ENCODE measurements around the gene CAMKMT.
"Not testable (repeated sequence)": the region's sequence is repeated elsewhere in the genome, so short reads cannot be mapped to it uniquely, and the experiment has no call there.

The CAMKMT gene

GRCh38 chr2:44505664-44506063, 143.9 kb downstream of the CAMKMT start:
- DNase-seq (ENCODE audit: low read depth in 2 of 2), result not testable (repeated sequence)

DNA sequence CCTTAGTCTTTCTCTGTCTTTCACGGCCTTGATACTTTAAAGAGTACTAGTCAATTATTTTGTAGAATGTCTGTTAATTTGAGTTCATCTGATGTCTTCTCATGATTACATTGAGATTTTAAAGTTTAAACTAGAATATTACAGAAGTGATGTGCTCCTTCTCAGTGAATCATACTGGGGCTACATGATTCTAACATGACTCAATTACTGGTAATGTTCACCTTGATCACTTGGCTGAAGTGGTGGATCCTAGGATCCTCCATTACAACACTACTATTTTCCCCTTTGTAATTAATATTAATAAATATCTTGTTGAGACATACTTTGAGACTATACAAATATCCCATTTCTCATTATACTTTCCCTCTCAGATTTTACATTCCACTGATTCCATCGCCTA, 148.5 kb downstream of the CAMKMT start:
- no peak for DNase-seq (ENCODE audit: low read depth in 2 of 2)

DNA sequence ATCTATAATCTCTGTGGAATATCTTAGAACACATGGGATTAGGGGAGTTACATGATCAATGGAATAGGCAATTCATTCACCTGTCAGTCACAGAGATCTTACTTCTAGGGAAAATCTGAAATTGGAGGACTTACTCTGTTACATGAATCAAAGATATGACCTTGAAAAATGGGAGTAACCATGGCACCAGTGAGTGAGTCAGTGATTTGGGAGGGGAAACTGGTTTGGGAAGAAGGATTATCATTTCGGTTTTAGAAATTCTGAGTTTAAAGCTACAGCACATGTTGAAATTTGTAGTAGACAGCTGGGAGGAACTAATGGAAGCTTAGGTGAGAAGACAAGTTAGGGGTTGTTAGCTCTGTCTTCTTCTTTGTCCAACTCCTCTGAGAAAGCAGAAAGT, 153.7 kb downstream of the CAMKMT start:
- no peak for DNase-seq (ENCODE audit: low read depth in 2 of 2)

DNA sequence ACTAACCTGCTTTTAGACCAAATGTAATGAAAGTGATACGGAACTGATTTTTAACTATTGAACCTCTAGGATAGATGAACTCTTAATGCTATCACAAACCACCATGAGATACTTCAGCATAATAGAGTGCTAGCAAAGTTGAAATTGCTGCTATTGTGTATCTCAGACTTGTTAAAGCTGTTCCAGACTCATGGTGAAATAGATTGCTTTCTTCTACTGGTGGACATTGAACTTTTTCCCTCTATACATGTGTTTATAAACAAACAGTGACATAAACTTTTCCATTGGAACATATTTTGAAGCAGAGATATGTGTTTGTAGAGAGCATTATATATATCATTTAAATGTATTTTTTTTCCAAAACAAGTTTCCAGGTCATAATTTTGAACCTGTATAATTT, 157.3 kb downstream of the CAMKMT start:
- DNase-seq (ENCODE audit: low read depth in 2 of 2), result no peak

- DNase-seq (ENCODE audit: low read depth in 2 of 2), result no peak
These were observed 161.1 kb downstream of the CAMKMT start for GRCh38 chr2:44522846-44523245.

DNA sequence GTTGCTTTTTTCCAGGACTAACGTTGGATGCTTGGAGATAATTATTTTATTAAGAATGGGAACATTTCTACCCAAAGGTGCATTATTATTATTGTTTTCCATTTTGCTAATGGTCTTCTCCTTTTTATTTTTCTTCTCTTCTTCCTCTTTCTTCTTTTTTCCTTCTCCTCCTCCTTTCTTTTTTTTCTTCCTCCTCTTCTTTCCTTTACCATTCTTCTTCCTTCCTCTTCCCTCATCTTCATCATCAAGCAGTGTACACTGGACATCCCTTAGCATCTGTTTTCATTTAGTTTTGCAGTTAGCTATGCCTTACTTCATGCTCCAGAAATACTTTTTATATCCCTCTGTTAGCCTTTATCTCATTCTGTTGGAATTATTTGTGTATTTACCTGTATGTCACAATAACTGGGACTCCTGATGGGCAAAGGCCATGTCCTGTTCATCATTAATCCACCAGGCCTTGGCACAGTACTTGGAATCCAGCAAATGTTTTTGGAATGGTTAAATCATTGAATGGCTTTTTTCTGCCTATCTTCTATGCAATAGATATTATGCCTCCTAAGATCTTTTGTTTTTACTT, 162.7 kb downstream of the CAMKMT start:
- DNase-seq (ENCODE audit: low read depth in 2 of 2), result no peak

- no peak for DNase-seq (ENCODE audit: low read depth in 2 of 2)
These were observed 164.6 kb downstream of the CAMKMT start for GRCh38 chr2:44526352-44526751.

DNA sequence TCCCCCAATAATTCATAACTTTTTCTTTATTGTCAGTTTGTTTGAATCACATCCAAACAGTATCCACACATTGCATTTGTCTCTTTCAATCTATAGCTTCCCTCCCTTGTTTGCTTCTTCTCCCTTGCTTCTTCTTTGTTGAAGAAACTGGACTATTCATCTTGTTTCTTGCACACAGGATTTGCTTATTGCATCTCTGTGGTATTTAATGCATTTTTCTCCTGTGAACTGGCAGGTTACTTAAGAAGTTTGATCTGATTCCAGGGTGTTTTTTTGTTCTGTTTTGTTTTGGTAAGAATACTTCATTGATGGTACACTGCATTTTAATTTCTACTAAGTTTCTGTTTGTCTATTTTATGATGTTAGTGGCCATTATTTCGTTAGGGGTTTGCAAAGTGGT, 166.8 kb downstream of the CAMKMT start:
- DNase-seq (ENCODE audit: low read depth in 2 of 2), result peak; percentile 54 to 62

DNA sequence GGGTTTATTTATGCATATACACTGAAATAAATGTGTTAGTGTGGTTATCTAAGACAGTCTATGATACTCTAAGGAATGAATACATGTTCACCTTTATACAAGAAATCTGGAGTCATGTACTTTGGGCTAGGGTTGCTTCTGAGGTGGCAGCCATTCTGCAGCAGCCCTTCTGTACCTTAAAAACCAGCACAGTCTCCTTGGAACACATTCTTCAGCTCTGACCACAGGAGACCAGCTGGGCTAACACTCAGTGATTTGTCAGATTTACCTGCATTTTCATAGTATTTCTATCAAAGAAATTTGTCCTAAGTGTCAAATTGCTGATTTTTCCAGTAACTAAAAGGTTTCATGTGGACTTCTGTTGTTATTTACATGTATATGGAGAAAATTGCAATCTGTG, 167.7 kb downstream of the CAMKMT start:
- DNase-seq (ENCODE audit: low read depth in 2 of 2), result no peak

DNA sequence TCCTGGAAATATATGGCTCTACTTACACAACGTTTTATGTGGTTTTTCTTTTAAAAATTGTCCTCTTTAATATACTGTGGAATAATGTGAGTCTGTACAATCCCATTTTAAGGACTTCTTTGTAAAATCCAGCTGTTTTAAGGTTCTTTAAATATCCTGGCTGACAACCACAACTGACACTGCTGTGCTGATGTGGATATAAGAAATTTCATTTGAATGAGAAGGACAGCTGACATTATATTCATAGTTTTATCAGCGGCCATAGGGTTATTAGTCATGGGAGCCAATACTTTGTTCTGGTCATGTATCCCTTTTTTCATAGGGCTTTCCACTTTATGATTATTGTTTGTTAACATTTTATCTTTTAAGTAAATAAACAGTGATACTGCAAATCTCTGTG, 169.5 kb downstream of the CAMKMT start:
- no peak for DNase-seq (ENCODE audit: low read depth in 2 of 2)

DNA sequence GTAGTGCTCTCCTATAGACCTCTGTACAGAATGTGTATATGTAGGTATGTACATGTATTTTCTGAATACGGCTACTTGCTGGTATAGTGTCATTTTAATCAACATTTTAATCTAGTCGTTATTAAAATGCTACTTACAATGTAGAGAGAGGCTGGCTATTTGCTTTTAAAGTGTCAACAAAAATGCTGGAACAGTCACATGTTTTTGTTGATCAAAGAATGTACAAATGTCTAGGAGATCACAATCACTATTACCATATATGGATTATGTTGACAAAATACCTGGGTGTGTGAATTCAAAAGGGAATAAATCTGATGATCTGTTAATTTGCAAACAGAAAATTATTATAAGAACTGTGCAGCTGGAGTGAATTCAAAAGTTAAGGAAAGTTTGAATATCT, 170.3 kb downstream of the CAMKMT start:
- DNase-seq (ENCODE audit: low read depth in 2 of 2), result no peak

DNA sequence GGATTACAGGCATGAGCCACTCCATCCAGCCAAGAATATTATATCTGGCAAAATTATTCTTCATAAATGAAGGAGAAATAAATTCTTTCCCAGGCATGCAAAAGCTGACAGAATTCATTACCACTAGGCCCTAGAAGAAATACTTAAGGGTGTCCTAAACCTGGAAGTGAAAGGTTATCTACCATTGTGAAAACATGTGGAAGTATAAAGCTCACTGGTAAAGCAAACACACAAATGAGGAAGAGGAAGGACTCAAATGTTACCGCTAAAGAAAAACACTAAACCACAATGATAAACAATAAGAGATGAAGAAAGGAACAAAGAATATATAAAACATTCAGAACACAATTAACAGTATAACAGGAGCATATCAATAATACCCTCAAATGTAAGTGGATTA, 171.8 kb downstream of the CAMKMT start:
- DNase-seq (ENCODE audit: low read depth in 2 of 2), result no peak

- DNase-seq (ENCODE audit: low read depth in 2 of 2), result no peak
These were observed 173.6 kb downstream of the CAMKMT start for GRCh38 chr2:44535376-44535775.

DNA sequence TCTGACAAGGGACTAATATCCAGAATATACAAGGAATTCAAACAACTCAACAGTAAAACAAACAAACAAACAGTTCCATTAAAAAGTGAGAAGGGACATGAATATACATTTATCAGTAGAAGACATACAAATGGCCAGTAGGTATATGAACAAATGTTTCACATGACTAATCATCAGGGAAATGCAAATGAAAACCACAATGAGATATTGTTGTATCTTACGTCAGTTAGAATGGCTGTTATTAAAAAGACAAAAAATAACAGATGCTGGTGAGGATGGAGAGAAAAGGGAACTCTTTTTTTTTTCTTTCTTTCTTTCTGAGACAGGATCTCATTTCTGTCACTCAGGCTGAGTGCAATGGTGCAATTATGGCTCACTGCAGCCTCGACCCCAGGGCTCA, 175.5 kb downstream of the CAMKMT start:
- DNase-seq (ENCODE audit: low read depth in 2 of 2), result no peak

DNA sequence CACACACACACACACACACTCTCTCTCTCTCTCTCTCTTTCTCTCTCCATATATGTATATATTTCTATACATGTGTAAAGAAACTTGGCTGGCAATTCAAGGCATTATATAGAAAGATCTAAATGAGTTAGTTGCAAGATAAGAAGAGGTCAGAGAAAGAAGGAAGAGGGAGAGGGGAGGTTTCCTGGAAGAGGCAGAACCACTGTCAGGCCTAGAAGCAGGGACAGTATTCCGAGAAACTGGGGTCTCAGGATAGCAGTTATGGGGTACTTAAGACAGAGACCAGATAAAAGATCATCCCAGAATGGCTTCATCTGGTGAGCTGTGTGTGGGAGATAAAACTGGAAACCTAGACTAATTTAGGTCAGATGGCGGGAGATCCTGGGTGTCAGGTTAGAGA, 180.8 kb downstream of the CAMKMT start:
- DNase-seq (ENCODE audit: low read depth in 2 of 2), result no peak

DNA sequence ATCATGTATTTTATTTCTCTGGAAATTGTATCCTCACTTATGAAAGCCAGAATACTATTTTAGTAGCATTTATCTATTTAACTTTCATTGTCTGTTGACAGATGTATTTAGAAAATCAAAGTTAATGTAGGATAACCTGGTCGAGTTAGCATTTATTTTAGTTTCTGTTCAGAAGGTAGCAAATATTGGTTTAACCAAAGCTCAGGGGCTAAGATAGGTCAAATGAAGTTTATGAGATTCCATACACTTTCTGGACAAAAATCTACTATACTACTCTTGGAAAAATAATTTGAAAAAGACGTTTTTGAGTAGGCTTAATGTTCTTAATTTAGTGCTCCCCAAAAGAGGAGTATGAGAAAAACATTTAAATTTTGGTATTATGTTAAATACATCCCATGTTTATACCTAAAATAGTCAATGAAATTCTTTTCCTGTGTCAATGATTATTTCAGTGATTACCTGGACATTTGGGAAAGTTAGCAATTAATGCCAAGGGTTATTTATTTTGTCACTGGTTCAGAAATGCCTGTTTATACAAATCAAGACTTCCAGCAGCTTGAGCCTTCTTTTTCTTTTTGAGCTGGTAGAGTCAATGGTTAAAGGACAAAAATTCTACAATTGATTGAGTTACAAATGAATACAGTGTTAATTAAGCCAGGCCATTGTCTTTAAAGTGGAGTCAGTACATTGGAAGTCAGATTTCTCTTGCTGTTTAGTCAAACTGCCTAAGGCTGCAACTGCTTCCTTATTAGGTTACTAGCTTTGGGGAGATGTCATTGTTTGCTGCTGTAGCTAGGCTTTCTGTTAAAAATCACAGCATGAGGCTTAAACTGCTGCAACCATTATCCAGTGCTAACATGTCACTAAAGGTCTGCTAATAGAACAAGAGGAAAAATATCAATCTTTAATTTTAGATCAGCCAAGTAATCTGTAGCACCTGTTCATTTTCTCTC, 182.3 kb downstream of the CAMKMT start:
- no peak for DNase-seq (ENCODE audit: low read depth in 2 of 2)

- DNase-seq (ENCODE audit: low read depth in 2 of 2), result no peak
These were observed 183.3 kb downstream of the CAMKMT start for GRCh38 chr2:44545005-44545404.

DNA sequence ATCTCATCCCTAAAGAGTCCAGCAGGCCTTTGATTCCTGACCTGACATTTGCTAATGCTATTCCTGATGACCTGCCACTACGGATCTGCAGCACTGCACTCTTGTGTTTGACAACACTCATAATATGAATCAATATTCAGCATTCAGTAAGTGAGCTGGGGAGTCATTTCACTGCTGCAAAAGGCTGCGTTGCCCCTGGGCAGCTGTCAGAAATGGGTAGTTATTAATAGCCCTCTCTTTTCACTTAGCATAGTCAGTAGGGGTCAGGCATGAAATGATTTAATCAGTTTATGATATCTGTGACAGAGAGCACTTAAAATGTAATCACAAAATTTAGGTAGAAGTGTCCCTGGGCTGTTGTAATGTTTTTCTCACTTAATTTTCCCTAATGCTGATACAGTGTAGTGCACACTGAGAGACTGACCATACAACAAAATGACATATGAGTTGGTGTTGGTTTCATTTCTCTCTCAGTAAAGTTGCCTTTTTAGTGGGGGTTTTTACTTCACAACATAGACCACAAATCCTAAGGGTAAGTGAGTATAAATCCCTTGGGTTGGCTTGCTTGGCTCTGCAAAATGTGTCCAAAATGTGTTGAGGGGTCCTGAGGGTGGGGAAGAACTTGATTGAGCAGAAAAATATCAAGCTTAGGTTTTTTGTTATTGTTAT, 184.8 kb downstream of the CAMKMT start:
- no peak for DNase-seq (ENCODE audit: low read depth in 2 of 2)

DNA sequence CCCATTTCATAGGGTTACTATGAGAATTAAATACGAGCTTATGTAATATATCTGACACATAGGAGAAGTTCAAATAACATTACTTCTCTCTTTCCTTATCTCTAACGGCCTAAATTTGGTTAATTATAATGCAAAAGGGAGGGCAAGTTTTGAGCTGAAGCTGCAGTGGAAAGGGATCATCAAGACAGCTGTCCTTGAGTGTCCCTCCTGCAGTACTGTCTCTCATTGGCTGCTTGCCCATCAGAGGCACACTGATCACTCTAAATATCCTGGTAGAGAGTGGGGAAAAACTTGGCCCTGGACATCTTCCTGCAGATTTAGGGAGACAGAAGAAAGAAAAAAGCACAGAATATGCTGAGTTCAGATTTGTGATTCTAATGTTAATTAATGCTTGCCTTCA, 186.0 kb downstream of the CAMKMT start:
- DNase-seq (ENCODE audit: low read depth in 2 of 2), result no peak

- DNase-seq (ENCODE audit: low read depth in 2 of 2), result no peak
These were observed 186.7 kb downstream of the CAMKMT start for GRCh38 chr2:44548221-44549098.

DNA sequence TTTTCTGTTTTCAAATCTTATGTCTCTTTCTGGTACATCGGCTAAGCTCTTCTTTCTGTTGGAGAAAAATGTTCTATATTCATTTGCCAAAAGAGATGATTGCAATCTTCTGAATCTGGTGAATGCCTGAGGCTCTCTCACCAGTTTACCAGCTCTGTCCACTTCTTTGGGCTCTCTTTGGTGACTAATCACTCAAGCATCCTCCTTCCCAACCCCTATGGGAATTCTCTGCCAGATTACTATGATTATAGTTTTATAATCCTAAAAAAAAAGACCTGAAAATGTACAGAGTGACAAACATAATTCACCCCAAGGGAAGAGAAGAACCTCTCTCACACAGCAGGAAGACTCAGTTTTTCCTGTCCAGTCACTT, 187.3 kb downstream of the CAMKMT start:
- DNase-seq (ENCODE audit: low read depth in 2 of 2), result peak; percentile 85 to 86

DNA sequence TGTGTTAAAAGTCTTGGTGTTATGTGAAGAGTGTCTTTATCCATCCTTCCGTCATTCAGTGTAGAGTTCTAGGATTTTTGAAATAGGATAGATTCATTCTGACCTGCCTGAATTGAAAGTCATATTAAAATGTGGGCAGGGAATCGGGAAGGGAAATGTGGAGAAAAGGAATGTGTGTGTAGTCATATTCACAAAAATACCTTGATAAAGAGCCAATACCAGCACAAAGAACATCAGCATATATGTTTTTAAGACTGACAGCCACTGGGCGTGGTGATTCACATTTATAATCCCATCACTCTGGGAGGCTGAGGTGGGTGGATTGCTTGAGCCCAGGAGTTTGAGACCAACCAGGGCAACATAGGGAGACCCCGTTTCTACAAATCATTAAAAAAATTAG, 188.1 kb downstream of the CAMKMT start:
- peak in 1 of 2 experiments; percentile 11 for DNase-seq (ENCODE audit: low read depth in 2 of 2)
